Keratinocyte (primary cell): ENCODE data around the gene ZNF546. TPM values are rescaled to one million over a fixed set of nuclear protein-coding genes. Genes with fewer than 3 reads are reported as not detected.

Source experiments
- DNase-seq: peaks from one replicate; pipeline ENCODE4 v3.0.0-alpha.2; 2011; ENCODE audit warnings: low read depth, missing footprints, low spot score
- FAIRE-seq: peaks from 2 replicates; lab custom pipeline; 2011; peaks lifted over from hg19 to GRCh38; lab: Jason Lieb, UNC
- H2AFZ ChIP-seq: 2 replicates; pipeline ENCODE4 v1.6.0; 2012; ENCODE audit warnings: low read length, control low read depth, inconsistent platforms; ENCODE audit not compliant: control insufficient read depth
- H3K27ac ChIP-seq: 2 replicates; pipeline ENCODE4 v1.5.1; 2011; ENCODE audit warnings: low read length; ENCODE audit not compliant: control insufficient read depth, insufficient read depth
- H3K27me3 ChIP-seq: 3 replicates; pipeline ENCODE4 v1.6.0; 2011; ENCODE audit warnings: low read length; ENCODE audit not compliant: control insufficient read depth, insufficient read depth; ENCODE audit errors: extremely low read depth
- H3K36me3 ChIP-seq, 2 experiments: 2 replicates in 1 of 2; 3 replicates in 1 of 2; pipeline ENCODE4 v1.5.1; 2011; ENCODE audit warnings: low read length in 2 of 2, mild to moderate bottlenecking in 1 of 2; ENCODE audit not compliant: control insufficient read depth in 2 of 2, insufficient read depth in 2 of 2; ENCODE audit errors: extremely low read depth in 1 of 2
- H3K4me1 ChIP-seq: 3 replicates; pipeline ENCODE4 v1.5.1; 2011; ENCODE audit warnings: low read length; ENCODE audit not compliant: control insufficient read depth, insufficient read depth; ENCODE audit errors: extremely low read depth
- H3K4me2 ChIP-seq: 3 replicates; pipeline ENCODE4 v1.6.0; 2011; ENCODE audit warnings: low read depth, low read length; ENCODE audit not compliant: control insufficient read depth, insufficient read depth; ENCODE audit errors: extremely low read depth
- H3K4me3 ChIP-seq, 3 experiments: fragments of 200-600 bp in 1 of 3; sonication (generic) in 1 of 3; 2 replicates in 2 of 3; 3 replicates in 1 of 3; pipeline ENCODE4 v1.5.1; 2011 to 2016; ENCODE audit warnings: low read length in 3 of 3, mild to moderate bottlenecking in 3 of 3, control low read depth in 2 of 3, inconsistent platforms in 1 of 3, low read depth in 1 of 3, mixed read lengths in 1 of 3, mixed run types in 1 of 3, moderate library complexity in 1 of 3; ENCODE audit not compliant: control insufficient read depth in 2 of 3, insufficient read depth in 2 of 3; ENCODE audit errors: extremely low read depth in 1 of 3
- H3K79me2 ChIP-seq: 2 replicates; pipeline ENCODE4 v1.6.0; 2012; ENCODE audit warnings: low read length; ENCODE audit not compliant: control insufficient read depth, insufficient read depth
- H3K9ac ChIP-seq: 3 replicates; pipeline ENCODE4 v1.6.0; 2011; ENCODE audit warnings: low read length; ENCODE audit not compliant: control insufficient read depth, insufficient read depth; ENCODE audit errors: extremely low read depth
- H3K9me1 ChIP-seq: 3 replicates; pipeline ENCODE4 v1.6.0; 2011; ENCODE audit warnings: low read length; ENCODE audit not compliant: control insufficient read depth, insufficient read depth; ENCODE audit errors: extremely low read depth
- H3K9me3 ChIP-seq: 2 replicates; pipeline ENCODE4 v1.5.1; 2012; ENCODE audit warnings: low read depth, low read length; ENCODE audit not compliant: control insufficient read depth
- H4K20me1 ChIP-seq: 3 replicates; pipeline ENCODE4 v1.6.0; 2011; ENCODE audit warnings: low read length; ENCODE audit not compliant: control insufficient read depth, insufficient read depth; ENCODE audit errors: extremely low read depth
- CTCF ChIP-seq, 3 experiments: IDR thresholded peaks in 1 of 3; conservative IDR thresholded peaks in 1 of 3; optimal IDR thresholded peaks in 1 of 3; 2 replicates in 2 of 3; 3 replicates in 1 of 3; pipeline versions ENCODE3 to v1.5.1; 2011; ENCODE audit warnings: low read length in 3 of 3, mild to moderate bottlenecking in 3 of 3, moderate library complexity in 2 of 3, control low read depth in 1 of 3, inconsistent platforms in 1 of 3; ENCODE audit not compliant: insufficient read depth in 2 of 3; ENCODE audit errors: extremely low read depth in 1 of 3
- EZH2 ChIP-seq: IDR thresholded peaks from one replicate; pipeline ENCODE4 v1.6.1; 2012; ENCODE audit warnings: inconsistent platforms, mild to moderate bottlenecking, low read length, moderate library complexity
- dilution Hi-C: fragments of 300-500 bp; cut with MboI; formaldehyde crosslinking; loops from one replicate; pipeline ENCODE4 v1.7.0; 2020; ENCODE audit warnings: low sequenced_read_pairs; ENCODE audit not compliant: extremely low pct_ligation_motif_present
- polyA plus RNA-seq, 5 experiments: library from polyadenylated mRNA; depleted of rRNA in 3 of 5; stranded (reverse) in 3 of 5; stranded (forward) in 1 of 5; unstranded in 1 of 5; fragments of >200 nt; gene quantifications; 1 replicate in 1 of 5; 2 replicates in 3 of 5; 3 replicates in 1 of 5; pipeline versions ENCODE4 v1.2.1 to v1.2.3, GENCODE V29; 2011 to 2012; ENCODE audit warnings: missing spikeins in 2 of 5, low read depth in 1 of 5, low replicate concordance in 1 of 5

ZNF546 gene
- polyA plus RNA-seq, 1 donor (not counting 4 experiments of a cell fraction or from before 2014, with no cell fraction given): 0.52 TPM

- no peaks in the 10 kb centered on the region for H3K4me1 ChIP-seq
- no peaks in the 10 kb centered on the region for H3K9me1 ChIP-seq
- TF ChIP-seq EZH2 (no peak), CTCF (optimal IDR thresholded peaks at IDR 0.05 in 1 of 3, IDR thresholded peaks at IDR 0.05 in 1 of 3, conservative IDR thresholded peaks at IDR 0.05 in 1 of 3; ENCODE audit: extremely low read depth in 1 of 3, insufficient read depth in 2 of 3, low read length in 3 of 3) (no peak)
- no peaks in the 10 kb centered on the region for H3K27me3 ChIP-seq
- no peak for DNase-seq
- H3K9ac ChIP-seq: no peak overlapping the region
- no peak overlapping the region for H3K4me2 ChIP-seq
- no peak overlapping the region for H3K27ac ChIP-seq
- dilution Hi-C loops: no loop called here
- no peak overlapping the region for H2AFZ ChIP-seq
- H3K79me2 ChIP-seq: no peaks in the 10 kb centered on the region
- no peak for FAIRE-seq
- peaks cover 2% of the 10 kb centered on the region for H3K9me3 ChIP-seq
- no peak overlapping the region for H3K4me3 ChIP-seq
- peaks cover 0 to 3% of the 10 kb centered on the region in 2 experiments for H3K36me3 ChIP-seq
- H4K20me1 ChIP-seq: no peaks in the 10 kb centered on the region
These were observed 10.2 kb upstream of the ZNF546 start for GRCh38 chr19:39986643-39987042.

- peaks cover 2% of the 10 kb centered on the region for H3K9me3 ChIP-seq
- FAIRE-seq (no peak), DNase-seq (no peak)
- dilution Hi-C loops: no loop called here
- H3K27me3 ChIP-seq: no peaks in the 10 kb centered on the region
- no peak overlapping the region for H3K4me2 ChIP-seq
- no peaks in the 10 kb centered on the region for H3K9me1 ChIP-seq
- H2AFZ ChIP-seq: no peak overlapping the region
- no peak overlapping the region for H3K9ac ChIP-seq
- H4K20me1 ChIP-seq: no peaks in the 10 kb centered on the region
- H3K36me3 ChIP-seq: peaks cover 0 to under 1% of the 10 kb centered on the region in 2 experiments
- H3K27ac ChIP-seq: no peak overlapping the region
- no peaks in the 10 kb centered on the region for H3K4me1 ChIP-seq
- TF ChIP-seq EZH2 (no peak), CTCF (optimal IDR thresholded peaks at IDR 0.05 in 1 of 3, IDR thresholded peaks at IDR 0.05 in 1 of 3, conservative IDR thresholded peaks at IDR 0.05 in 1 of 3; ENCODE audit: extremely low read depth in 1 of 3, insufficient read depth in 2 of 3, low read length in 3 of 3) (no peak)
- no peak overlapping the region for H3K4me3 ChIP-seq
- H3K79me2 ChIP-seq: no peaks in the 10 kb centered on the region
These were observed 9.7 kb upstream of the ZNF546 start for GRCh38 chr19:39987167-39987566.
